GM18517 (cell line): ENCODE data around the gene CCDC178.
"Not testable (repeated sequence)": the region's sequence is repeated elsewhere in the genome, so short reads cannot be mapped to it uniquely, and the experiment has no call there.

Source experiments
- ATAC-seq: cut with Tn5 transposase; IDR thresholded peaks from one replicate; pipeline ENCODE4 v1.9.1; 2021; ENCODE audit warnings: mild to moderate bottlenecking, moderate library complexity; ENCODE audit not compliant: unreplicated experiment

CCDC178 gene

DNA sequence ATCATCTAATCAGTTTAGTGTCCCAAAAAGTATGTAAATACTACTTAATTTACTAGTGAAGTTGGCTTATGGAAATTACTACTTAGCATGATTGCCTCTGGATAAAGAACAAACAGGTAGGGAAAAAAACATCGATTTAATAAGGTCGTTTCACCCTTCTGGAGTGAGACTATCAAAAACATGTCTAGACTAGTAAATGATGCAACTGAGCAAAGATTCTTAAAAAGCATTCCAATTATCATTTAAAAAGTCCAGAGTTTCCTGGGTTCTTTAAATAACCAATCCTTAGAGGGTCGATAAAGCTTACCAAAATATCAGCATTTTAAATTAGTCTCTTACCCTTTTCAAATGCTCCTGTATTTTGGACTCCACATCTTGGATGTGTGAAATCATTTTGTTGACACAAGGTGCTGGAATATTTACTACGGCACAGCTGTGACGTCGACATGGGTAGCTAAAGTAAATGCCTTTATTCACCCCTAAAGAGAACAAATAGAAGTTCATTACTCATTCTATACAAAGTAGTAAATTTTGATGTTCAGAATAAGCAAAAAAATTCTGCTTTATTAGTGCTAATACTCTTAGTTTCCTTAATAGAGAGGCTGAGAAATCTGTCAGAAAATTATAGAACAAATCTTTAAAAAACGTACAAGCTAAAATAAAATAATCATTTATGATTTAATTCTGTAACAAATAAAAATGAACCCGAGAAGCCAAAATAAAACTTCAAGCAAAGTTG lies 70.6 kb downstream of the CCDC178 start:
- no peak for ATAC-seq

DNA sequence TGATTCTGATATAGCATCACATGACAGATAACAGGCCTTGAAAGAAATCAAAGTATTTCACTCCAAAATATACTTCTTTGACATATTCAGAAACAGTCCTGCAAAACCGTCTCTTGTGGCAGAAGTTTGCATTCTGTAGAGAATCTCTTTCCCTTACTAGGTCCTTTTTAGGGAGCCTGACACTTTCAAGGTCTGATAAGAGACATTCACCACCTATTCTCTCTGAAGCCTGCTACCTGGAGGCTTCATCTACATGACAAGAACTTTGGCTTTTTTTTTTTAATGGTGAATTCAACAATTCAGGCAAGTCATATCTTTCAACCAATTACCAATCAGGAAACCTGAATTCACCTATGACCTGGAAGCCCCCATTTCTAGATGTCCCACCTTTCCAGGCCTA lies 83.8 kb downstream of the CCDC178 start:
- no peak for ATAC-seq

DNA sequence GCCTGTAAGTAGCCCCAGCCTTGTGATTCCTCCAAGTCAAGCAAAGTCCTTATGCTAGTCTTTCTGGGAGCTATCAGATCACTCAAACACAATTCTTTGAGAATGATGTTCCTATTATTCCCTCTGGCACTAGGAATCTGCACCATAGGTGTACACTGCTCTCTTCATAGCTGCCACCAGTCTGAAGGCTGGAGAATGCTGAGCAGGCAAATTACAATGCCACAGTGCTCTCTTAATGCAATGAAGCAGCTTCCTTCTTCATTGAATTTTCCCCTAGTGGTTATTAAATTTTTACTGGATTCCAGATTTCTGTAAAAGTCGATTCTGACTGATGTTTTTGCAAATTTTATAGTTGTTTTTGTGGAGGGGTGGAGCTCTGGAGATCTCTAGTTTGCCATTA lies 84.8 kb downstream of the CCDC178 start:
- ATAC-seq = no peak

DNA sequence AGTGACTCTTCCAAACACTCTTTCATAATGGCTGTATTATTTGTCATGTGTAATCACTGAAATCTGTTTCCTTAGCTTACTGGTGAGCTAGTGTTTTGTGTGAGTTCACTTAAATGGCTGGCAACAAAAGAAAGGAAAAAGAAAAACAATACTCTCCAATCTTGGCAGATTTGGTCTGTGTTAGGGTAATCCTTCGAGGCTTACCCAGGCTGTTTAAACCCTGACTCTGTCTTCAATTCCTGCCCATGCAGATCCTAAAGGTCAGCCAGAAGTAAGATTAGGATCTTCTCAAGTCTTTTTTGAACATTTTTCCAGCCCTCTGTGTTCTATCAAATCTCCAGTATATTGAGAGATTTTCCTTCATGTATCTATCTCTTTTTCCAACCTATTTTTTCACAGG lies 85.3 kb downstream of the CCDC178 start:
- no peak for ATAC-seq

DNA sequence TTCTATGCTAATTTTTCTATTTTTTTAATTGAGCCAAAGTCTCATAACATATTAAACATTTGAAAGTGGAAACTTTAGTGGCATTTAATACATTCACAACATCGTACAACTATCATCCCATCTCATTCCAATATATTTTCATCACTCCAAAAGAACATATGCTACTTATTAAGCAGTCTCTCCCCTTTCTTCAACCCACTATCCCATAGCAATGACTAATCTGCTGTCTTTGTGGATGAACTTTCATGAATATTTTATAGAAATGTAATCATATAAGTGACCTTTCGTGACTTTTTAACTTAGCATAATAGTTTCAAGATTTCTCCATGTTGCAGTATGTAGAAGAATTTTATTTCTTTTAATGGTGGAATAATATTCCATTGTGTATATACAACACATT lies 90.3 kb downstream of the CCDC178 start:
- ATAC-seq = no peak

GRCh38 chr18:33339733-33340132 lies 100.8 kb downstream of the CCDC178 start:
- ATAC-seq = not testable (repeated sequence)

GRCh38 chr18:33334781-33335180 lies 105.7 kb downstream of the CCDC178 start:
- ATAC-seq = no peak

- ATAC-seq = no peak
Measured at GRCh38 chr18:33330711-33331110, 109.8 kb downstream of the CCDC178 start.

DNA sequence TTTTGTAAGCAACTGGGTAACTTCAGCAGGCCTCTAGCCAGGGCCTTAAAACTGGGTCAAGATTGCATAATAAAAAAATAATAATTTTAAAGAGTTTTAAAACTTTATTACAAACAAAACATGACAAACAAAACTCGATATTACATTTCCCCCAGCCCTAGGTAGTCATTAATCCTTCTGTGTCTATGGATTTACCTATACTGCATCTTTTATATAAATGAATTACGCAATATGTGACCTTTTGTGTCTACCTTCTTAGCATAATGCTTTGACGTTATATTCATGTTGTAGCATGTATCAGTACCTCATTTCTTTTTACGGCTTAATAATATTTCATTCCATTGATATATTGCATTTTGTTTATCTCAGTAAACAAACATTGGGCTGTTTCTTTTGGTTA lies 113.5 kb downstream of the CCDC178 start:
- ATAC-seq = no peak

- ATAC-seq = no peak
Measured at GRCh38 chr18:33317640-33318039, 122.9 kb downstream of the CCDC178 start.

- ATAC-seq = no peak
Measured at GRCh38 chr18:33316146-33316587, 124.4 kb downstream of the CCDC178 start.

GRCh38 chr18:33307520-33307919 lies 133.0 kb downstream of the CCDC178 start:
- ATAC-seq = no peak

DNA sequence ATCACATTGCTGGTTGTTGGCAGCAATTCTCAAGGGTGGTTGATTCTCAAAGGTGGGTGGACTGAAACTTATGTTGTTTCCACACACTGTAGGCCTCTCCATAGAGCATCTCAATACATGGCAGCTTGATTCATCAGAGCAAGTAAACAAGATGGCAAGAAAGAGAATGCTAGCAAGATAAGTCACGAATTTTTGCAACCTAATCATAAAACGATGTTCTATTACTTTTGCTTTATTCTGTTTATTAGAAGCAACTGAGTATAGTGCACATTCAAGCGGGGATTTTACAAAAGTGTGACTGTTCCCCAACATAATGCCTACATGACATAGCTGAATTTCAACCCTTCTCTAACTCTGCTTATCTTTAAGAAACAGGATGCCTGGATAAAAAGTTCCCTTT lies 136.2 kb downstream of the CCDC178 start:
- ATAC-seq = no peak

DNA sequence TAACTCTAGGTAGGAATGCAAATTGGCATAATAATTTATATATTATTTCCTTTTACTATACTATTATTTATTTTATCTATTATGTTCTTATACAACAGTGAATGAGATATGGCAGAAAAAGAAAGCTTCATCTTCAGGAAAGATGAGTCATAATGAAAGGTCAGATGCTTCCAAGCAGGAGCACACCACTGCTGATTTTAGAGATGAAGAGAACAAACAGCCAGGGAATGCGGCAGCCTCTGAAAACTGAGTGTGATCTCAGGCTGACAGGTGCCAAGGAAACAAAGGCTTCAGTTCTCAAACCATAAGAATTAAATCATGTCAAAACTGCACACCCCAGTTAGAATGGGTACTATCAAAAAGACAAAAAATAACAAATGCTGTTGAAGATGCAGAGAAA lies 149.0 kb downstream of the CCDC178 start:
- no peak for ATAC-seq

GRCh38 chr18:33288082-33288716 lies 152.3 kb downstream of the CCDC178 start:
- ATAC-seq = no peak

GRCh38 chr18:33282709-33283333 lies 157.7 kb downstream of the CCDC178 start:
- no peak for ATAC-seq

GRCh38 chr18:33282142-33282541 lies 158.4 kb downstream of the CCDC178 start:
- ATAC-seq = no peak

- no peak for ATAC-seq
Measured at GRCh38 chr18:33277431-33277830, 163.1 kb downstream of the CCDC178 start.

DNA sequence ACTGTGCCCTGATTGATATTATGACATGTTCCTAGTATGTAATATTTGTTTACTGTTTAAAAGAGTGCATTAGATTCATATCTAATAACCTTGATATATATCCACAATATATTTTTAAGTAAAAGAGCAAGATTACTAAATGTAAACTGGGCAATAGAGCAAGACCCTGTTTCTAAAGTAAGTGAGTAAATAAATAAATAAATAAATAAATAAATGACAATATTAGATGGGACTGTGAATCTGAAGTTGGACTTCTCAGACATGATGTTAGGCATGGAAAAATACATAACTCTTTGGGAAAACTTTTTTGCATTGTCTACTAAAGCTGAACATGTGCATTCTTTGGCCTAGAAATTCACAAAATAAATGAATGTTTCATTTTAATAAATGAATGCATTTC lies 164.7 kb downstream of the CCDC178 start:
- no peak for ATAC-seq

- ATAC-seq = no peak
Measured at GRCh38 chr18:33270297-33270696, 170.2 kb downstream of the CCDC178 start.

DNA sequence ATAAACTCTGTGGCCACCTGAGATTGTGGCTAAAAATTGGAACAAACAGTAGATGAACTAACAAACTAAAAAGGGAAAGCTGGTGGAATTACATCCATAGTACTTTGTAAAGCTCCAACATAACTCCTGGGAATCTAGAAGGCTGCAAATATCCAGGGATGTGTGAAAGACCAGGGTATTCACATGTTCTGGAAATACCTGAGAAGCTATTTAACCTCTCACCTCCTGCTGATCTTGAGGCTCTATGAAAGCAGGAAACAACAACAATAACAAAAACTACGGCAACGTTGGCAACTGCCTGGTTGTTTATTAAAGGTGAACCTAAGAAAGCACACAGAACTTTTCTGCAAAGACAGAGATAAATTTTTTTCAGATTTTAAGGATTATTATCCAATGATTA lies 171.3 kb downstream of the CCDC178 start:
- ATAC-seq = no peak

- ATAC-seq = no peak
Measured at GRCh38 chr18:33264566-33264965, 176.0 kb downstream of the CCDC178 start.
